WTC11 (cell line): ENCODE measurements around the gene NLRC5. TPM values are rescaled to one million over a fixed set of nuclear protein-coding genes. Genes with fewer than 3 reads are reported as not detected.

ENCODE experiments used
- ATAC-seq: fragments of 200-7000 bp; cut with Tn5 transposase; 2 replicates; pipeline ENCODE4 v1.10.0; 2021; ENCODE audit warnings: mild to moderate bottlenecking, moderate library complexity
- CTCF ChIA-PET: fragments of 300-600 bp; sonication (Branson Sonifier 250); formaldehyde crosslinking; loops from one replicate; lab custom pipeline; 2021; ENCODE audit warnings: antibody characterized with exemption; lab: Charles Lee
- POLR2A ChIA-PET: fragments of 350-600 bp; sonication (Branson Sonifier 250); formaldehyde crosslinking; loops from one replicate; lab custom pipeline; 2021; ENCODE audit warnings: antibody characterized with exemption; lab: Charles Lee
- DNase-seq: peaks from one replicate; pipeline ENCODE4 v3.0.0; 2021; ENCODE audit warnings: low spot score
- H3K27ac Mint-ChIP-seq: 2 replicates; pipeline ENCODE4 v1.8.0; 2021; ENCODE audit warnings: mixed read lengths
- H3K27me3 Mint-ChIP-seq: 2 replicates; pipeline ENCODE4 v1.8.0; 2021; ENCODE audit warnings: low read depth, mild to moderate bottlenecking, moderate library complexity, mixed read lengths
- H3K36me3 Mint-ChIP-seq: 2 replicates; pipeline ENCODE4 v1.8.0; 2021; ENCODE audit warnings: mixed read lengths
- H3K4me1 Mint-ChIP-seq: 2 replicates; pipeline ENCODE4 v1.8.0; 2022; ENCODE audit warnings: mixed read lengths
- H3K4me3 Mint-ChIP-seq: 2 replicates; pipeline ENCODE4 v1.8.0; 2021; ENCODE audit warnings: mild to moderate bottlenecking, moderate library complexity, mixed read lengths
- H3K9me3 Mint-ChIP-seq: 2 replicates; pipeline ENCODE4 v1.8.0; 2021; ENCODE audit warnings: mixed read lengths
- ATF1 ChIP-seq: sonication (generic); formaldehyde crosslinking; IDR thresholded peaks from 2 replicates; pipeline ENCODE4 v1.8.1; 2023; ENCODE audit warnings: mild to moderate bottlenecking, moderate library complexity, missing genetic modification reagents
- CREM ChIP-seq: sonication (generic); formaldehyde crosslinking; IDR thresholded peaks from 2 replicates; pipeline ENCODE4 v1.8.1; 2022; ENCODE audit warnings: mild to moderate bottlenecking, missing genetic modification reagents, moderate library complexity
- ELF4 ChIP-seq: sonication (generic); formaldehyde crosslinking; IDR thresholded peaks from 2 replicates; pipeline ENCODE4 v1.8.1; 2022; ENCODE audit warnings: low read depth, mild to moderate bottlenecking, moderate library complexity, missing genetic modification reagents
- ETV6 ChIP-seq: sonication (generic); formaldehyde crosslinking; IDR thresholded peaks from 2 replicates; pipeline ENCODE4 v1.8.1; 2022; ENCODE audit warnings: mild to moderate bottlenecking, missing genetic modification reagents
- HMGA2 ChIP-seq: fragments of 250-450 bp; sonication (Bioruptor Pico); IDR thresholded peaks from 2 replicates; pipeline ENCODE4 v1.4.0; 2021; ENCODE audit warnings: mild to moderate bottlenecking, moderate library complexity
- NFE2L1 ChIP-seq: sonication (generic); formaldehyde crosslinking; IDR thresholded peaks from 2 replicates; pipeline ENCODE4 v1.8.1; 2023; ENCODE audit warnings: missing genetic modification reagents
- NR1H2 ChIP-seq: sonication (generic); formaldehyde crosslinking; IDR thresholded peaks from 2 replicates; pipeline ENCODE4 v1.9.0; 2021; ENCODE audit warnings: mild to moderate bottlenecking, moderate library complexity, missing genetic modification reagents
- RELA ChIP-seq: sonication (generic); formaldehyde crosslinking; IDR thresholded peaks from 2 replicates; pipeline ENCODE4 v1.8.1; 2022; ENCODE audit warnings: missing genetic modification reagents, mild to moderate bottlenecking, borderline replicate concordance
- SMAD3 ChIP-seq: sonication (generic); formaldehyde crosslinking; IDR thresholded peaks from 2 replicates; pipeline ENCODE4 v1.8.0; 2022; ENCODE audit warnings: missing genetic modification reagents, mild to moderate bottlenecking, borderline replicate concordance
- TEAD1 ChIP-seq: sonication (generic); formaldehyde crosslinking; IDR thresholded peaks from 2 replicates; pipeline ENCODE4 v1.8.0; 2022; ENCODE audit warnings: mild to moderate bottlenecking, missing genetic modification reagents
- TP53 ChIP-seq: sonication (generic); formaldehyde crosslinking; IDR thresholded peaks from 2 replicates; pipeline ENCODE4 v1.8.1; 2023; ENCODE audit warnings: mild to moderate bottlenecking, missing genetic modification reagents
- ZNF121 ChIP-seq: sonication (generic); formaldehyde crosslinking; IDR thresholded peaks from 2 replicates; pipeline ENCODE4 v1.8.0; 2023; ENCODE audit warnings: missing genetic modification reagents
- ZNF396 ChIP-seq: fragments of 250-450 bp; sonication (Bioruptor Pico); IDR thresholded peaks from 2 replicates; pipeline ENCODE4 v1.8.0; 2021; ENCODE audit warnings: mild to moderate bottlenecking, moderate library complexity, borderline replicate concordance
- total RNA-seq: library from RNA; stranded (reverse); gene quantifications from 3 replicates; pipeline ENCODE4 v1.2.3, GENCODE V29; 2021
- TF ChIP-seq, protein P1 (sequence below): sonication (generic); formaldehyde crosslinking; IDR thresholded peaks from 2 replicates; pipeline ENCODE4 v1.8.0; 2023; ENCODE audit warnings: missing genetic modification reagents, mild to moderate bottlenecking, borderline replicate concordance
- TF ChIP-seq, protein P2 (sequence below): fragments of 250-450 bp; sonication (Bioruptor Pico); IDR thresholded peaks from 2 replicates; pipeline ENCODE4 v1.9.0; 2021; ENCODE audit warnings: moderate library complexity, mild to moderate bottlenecking, inconsistent platforms, borderline replicate concordance
- TF ChIP-seq, protein P3 (sequence below): sonication (generic); formaldehyde crosslinking; IDR thresholded peaks from 2 replicates; pipeline ENCODE4 v1.8.1; 2023; ENCODE audit warnings: mild to moderate bottlenecking, missing genetic modification reagents, moderate library complexity
- TF ChIP-seq, protein P4 (sequence below): sonication (generic); formaldehyde crosslinking; IDR thresholded peaks from 2 replicates; pipeline ENCODE4 v1.8.0; 2022; ENCODE audit warnings: mild to moderate bottlenecking, missing genetic modification reagents
- TF ChIP-seq, protein P5 (sequence below): fragments of 250-450 bp; sonication (Bioruptor Pico); conservative IDR thresholded peaks from 2 replicates; pipeline ENCODE4 v1.9.0; 2021; ENCODE audit warnings: mild to moderate bottlenecking
- TF ChIP-seq, protein P6 (sequence below): sonication (generic); formaldehyde crosslinking; IDR thresholded peaks from 2 replicates; pipeline ENCODE4 v1.8.1; 2022; ENCODE audit warnings: low read depth, missing genetic modification reagents, borderline replicate concordance
- TF ChIP-seq, protein P7 (sequence below): fragments of 200-600 bp; IDR thresholded peaks from 2 replicates; pipeline ENCODE4 v1.8.0; 2022; ENCODE audit warnings: antibody characterized with exemption

The NLRC5 gene
- total RNA-seq, 1 experiment from 2014 or later: 2.8 TPM

DNA sequence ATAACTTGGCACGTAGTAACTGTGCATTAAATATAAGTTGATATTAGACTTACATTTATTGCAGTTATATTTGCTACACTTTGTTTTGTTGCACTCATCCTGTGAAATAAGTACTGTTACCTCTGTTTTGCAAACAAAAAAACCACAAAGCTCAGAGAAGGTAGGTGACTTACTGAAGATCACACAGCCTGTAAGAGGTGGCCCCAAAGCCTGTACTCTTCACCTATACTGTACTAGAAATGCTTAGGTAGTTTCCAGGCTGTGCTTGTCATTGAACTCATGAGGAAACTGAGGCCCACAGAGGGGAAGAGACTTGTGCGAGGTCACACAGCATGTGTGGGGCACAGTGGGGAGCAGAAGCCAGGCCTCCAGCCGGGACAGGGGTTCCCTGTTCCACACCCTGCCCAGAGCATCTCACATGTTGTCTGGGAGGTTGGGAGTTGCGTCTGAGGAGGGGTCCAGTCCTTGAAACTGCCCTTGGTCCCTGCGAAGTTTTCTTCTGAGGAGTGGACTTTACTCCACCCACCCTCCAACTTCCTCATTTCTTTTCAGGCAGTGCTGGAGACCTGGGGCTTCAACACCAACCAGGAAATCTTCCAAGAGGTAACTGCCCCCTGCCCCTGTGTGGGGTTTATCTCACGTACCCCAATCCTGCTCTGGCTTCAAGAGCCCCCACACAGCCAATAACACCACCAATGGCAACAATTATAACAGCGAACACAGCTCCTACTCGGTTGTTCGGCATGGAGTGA lies 14.6 kb upstream of the NLRC5 start:
- CTCF ChIA-PET: interaction anchor here (4.2 kb wide), 1 partner anchor 10 kb away, joined by 22 read pairs; no protein-coding TSS in a partner anchor
- H3K4me3 Mint-ChIP-seq: no peak overlapping the region

DNA sequence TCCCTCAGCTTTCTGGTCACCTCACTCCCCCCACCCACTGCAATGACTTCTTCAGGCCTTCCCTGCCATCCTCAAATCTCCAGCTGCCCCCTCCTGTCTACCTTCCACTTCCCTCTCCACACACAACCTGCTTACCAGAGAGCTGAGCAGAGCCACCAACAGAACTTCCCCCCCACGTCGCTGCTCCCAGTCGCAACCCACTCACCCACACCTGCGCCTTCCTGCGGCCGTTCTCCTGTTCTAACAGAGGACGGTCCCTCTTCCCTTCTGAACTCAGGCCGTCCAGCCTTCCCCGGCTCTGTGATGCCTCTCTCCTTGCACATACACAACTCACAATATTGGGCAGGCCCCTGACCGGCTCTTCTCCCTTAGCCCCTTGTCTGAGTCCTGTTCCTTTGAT lies 13.6 kb upstream of the NLRC5 start:
- DNase-seq: no peak
- POLR2A ChIA-PET: no interaction called here
- ATAC-seq: no peak
- H3K27ac Mint-ChIP-seq: no peak overlapping the region
- no peak overlapping the region for H3K4me3 Mint-ChIP-seq
- no peaks in the 10 kb centered on the region for H3K27me3 Mint-ChIP-seq
- CTCF ChIA-PET: interaction anchor here (4.2 kb wide), 1 partner anchor 11 kb away, joined by 22 read pairs; no protein-coding TSS in a partner anchor
- H3K36me3 Mint-ChIP-seq: no peaks in the 10 kb centered on the region
- no peaks in the 10 kb centered on the region for H3K4me1 Mint-ChIP-seq
- peaks cover 3% of the 10 kb centered on the region; the same call in 1 of the 2 replicates for H3K9me3 Mint-ChIP-seq
- TF ChIP-seq ATF1 (CRISPR knock-in tag) (no peak), RELA (CRISPR knock-in tag) (no peak), ELF4 (CRISPR knock-in tag) (no peak), TEAD1 (CRISPR knock-in tag) (no peak), NR1H2 (CRISPR knock-in tag) (no peak)
- TF ChIP-seq, protein P1, sequence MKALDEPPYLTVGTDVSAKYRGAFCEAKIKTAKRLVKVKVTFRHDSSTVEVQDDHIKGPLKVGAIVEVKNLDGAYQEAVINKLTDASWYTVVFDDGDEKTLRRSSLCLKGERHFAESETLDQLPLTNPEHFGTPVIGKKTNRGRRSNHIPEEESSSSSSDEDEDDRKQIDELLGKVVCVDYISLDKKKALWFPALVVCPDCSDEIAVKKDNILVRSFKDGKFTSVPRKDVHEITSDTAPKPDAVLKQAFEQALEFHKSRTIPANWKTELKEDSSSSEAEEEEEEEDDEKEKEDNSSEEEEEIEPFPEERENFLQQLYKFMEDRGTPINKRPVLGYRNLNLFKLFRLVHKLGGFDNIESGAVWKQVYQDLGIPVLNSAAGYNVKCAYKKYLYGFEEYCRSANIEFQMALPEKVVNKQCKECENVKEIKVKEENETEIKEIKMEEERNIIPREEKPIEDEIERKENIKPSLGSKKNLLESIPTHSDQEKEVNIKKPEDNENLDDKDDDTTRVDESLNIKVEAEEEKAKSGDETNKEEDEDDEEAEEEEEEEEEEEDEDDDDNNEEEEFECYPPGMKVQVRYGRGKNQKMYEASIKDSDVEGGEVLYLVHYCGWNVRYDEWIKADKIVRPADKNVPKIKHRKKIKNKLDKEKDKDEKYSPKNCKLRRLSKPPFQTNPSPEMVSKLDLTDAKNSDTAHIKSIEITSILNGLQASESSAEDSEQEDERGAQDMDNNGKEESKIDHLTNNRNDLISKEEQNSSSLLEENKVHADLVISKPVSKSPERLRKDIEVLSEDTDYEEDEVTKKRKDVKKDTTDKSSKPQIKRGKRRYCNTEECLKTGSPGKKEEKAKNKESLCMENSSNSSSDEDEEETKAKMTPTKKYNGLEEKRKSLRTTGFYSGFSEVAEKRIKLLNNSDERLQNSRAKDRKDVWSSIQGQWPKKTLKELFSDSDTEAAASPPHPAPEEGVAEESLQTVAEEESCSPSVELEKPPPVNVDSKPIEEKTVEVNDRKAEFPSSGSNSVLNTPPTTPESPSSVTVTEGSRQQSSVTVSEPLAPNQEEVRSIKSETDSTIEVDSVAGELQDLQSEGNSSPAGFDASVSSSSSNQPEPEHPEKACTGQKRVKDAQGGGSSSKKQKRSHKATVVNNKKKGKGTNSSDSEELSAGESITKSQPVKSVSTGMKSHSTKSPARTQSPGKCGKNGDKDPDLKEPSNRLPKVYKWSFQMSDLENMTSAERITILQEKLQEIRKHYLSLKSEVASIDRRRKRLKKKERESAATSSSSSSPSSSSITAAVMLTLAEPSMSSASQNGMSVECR (CRISPR knock-in tag): no peak
- TF ChIP-seq, protein P2, sequence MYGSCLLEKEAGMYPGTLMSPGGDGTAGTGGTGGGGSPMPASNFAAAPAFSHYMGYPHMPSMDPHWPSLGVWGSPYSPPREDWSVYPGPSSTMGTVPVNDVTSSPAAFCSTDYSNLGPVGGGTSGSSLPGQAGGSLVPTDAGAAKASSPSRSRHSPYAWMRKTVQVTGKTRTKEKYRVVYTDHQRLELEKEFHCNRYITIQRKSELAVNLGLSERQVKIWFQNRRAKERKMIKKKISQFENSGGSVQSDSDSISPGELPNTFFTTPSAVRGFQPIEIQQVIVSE: no peak

More for the DNA sequence above, 14.6 kb upstream of the NLRC5 start:
- peaks cover 3% of the 10 kb centered on the region; the same call in 1 of the 2 replicates for H3K9me3 Mint-ChIP-seq
- ATAC-seq: no peak
- POLR2A ChIA-PET: no interaction called here
- no peaks in the 10 kb centered on the region for H3K4me1 Mint-ChIP-seq
- no peaks in the 10 kb centered on the region for H3K27me3 Mint-ChIP-seq
- no peak for DNase-seq
- no peaks in the 10 kb centered on the region for H3K36me3 Mint-ChIP-seq
- no peak overlapping the region for H3K27ac Mint-ChIP-seq
- TF ChIP-seq, protein P3, sequence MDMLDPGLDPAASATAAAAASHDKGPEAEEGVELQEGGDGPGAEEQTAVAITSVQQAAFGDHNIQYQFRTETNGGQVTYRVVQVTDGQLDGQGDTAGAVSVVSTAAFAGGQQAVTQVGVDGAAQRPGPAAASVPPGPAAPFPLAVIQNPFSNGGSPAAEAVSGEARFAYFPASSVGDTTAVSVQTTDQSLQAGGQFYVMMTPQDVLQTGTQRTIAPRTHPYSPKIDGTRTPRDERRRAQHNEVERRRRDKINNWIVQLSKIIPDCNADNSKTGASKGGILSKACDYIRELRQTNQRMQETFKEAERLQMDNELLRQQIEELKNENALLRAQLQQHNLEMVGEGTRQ (CRISPR knock-in tag): no peak
- TF ChIP-seq TP53 (CRISPR knock-in tag) (no peak), RELA (CRISPR knock-in tag) (no peak), SMAD3 (CRISPR knock-in tag) (no peak), ETV6 (CRISPR knock-in tag) (no peak), NFE2L1 (CRISPR knock-in tag) (no peak), HMGA2 (no peak), ZNF396 (CRISPR knock-in tag) (no peak), CREM (CRISPR knock-in tag) (no peak), ATF1 (CRISPR knock-in tag) (no peak), NR1H2 (CRISPR knock-in tag) (no peak), ZNF121 (CRISPR knock-in tag) (no peak)
- TF ChIP-seq, protein P4, sequence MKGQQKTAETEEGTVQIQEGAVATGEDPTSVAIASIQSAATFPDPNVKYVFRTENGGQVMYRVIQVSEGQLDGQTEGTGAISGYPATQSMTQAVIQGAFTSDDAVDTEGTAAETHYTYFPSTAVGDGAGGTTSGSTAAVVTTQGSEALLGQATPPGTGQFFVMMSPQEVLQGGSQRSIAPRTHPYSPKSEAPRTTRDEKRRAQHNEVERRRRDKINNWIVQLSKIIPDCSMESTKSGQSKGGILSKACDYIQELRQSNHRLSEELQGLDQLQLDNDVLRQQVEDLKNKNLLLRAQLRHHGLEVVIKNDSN: no peak
- TF ChIP-seq, protein P5, sequence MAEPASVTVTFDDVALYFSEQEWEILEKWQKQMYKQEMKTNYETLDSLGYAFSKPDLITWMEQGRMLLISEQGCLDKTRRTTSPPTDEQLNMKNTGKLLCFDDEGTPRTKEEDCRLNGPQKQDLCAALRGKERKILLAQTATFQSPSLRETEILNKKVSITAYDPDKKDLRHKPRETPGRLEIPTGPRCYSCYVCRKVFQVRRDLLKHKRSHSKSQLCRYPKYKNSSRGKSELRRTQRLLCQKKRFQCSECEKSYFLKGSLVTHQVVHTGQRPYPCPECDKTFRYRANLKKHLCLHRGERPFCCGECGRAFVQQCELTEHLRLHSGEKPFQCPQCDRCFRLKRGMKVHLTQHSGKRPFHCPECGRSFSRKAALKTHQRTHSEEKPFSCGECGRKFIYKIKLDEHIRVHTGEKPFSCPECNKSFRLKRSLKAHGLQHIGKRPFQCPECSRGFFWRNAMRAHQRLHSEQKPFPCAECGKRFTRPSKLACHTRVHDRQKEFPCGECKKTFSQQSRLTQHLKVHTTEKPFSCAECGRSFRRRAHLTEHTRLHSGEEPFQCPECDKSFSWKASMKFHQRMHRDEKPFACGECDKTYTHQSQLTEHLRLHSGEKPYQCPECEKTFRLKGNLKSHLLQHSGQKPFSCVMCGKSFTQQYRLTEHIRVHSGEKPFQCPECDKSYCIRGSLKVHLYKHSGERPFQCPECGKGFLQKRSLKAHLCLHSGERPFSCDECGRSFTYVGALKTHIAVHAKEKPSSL (CRISPR knock-in tag): no peak
- TF ChIP-seq, protein P6, sequence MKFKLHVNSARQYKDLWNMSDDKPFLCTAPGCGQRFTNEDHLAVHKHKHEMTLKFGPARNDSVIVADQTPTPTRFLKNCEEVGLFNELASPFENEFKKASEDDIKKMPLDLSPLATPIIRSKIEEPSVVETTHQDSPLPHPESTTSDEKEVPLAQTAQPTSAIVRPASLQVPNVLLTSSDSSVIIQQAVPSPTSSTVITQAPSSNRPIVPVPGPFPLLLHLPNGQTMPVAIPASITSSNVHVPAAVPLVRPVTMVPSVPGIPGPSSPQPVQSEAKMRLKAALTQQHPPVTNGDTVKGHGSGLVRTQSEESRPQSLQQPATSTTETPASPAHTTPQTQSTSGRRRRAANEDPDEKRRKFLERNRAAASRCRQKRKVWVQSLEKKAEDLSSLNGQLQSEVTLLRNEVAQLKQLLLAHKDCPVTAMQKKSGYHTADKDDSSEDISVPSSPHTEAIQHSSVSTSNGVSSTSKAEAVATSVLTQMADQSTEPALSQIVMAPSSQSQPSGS (CRISPR knock-in tag): no peak
- TF ChIP-seq, protein P7, sequence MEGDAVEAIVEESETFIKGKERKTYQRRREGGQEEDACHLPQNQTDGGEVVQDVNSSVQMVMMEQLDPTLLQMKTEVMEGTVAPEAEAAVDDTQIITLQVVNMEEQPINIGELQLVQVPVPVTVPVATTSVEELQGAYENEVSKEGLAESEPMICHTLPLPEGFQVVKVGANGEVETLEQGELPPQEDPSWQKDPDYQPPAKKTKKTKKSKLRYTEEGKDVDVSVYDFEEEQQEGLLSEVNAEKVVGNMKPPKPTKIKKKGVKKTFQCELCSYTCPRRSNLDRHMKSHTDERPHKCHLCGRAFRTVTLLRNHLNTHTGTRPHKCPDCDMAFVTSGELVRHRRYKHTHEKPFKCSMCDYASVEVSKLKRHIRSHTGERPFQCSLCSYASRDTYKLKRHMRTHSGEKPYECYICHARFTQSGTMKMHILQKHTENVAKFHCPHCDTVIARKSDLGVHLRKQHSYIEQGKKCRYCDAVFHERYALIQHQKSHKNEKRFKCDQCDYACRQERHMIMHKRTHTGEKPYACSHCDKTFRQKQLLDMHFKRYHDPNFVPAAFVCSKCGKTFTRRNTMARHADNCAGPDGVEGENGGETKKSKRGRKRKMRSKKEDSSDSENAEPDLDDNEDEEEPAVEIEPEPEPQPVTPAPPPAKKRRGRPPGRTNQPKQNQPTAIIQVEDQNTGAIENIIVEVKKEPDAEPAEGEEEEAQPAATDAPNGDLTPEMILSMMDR: no peak
